Kidney (tissue), 14 donors: ENCODE data around the gene TMEM186. TPM values are rescaled to one million over a fixed set of nuclear protein-coding genes. Genes with fewer than 3 reads are reported as not detected.
A peak's percentile ranks its signal among the peaks of the same experiment; 100 is the strongest.
"Not testable (repeated sequence)": the region's sequence is repeated elsewhere in the genome, so short reads cannot be mapped to it uniquely, and the experiment has no call there.

Experiments
- DNase-seq, 5 donors: peaks; one replicate each; pipeline ENCODE4 v3.0.0-alpha.2; 2013 to 2020
- FAIRE-seq: peaks from 2 replicates; lab custom pipeline; 2012; peaks lifted over from hg19 to GRCh38; lab: Jason Lieb, UNC
- H3K27ac ChIP-seq, 2 donors: one replicate each; pipeline ENCODE4 v1.7.0; 2013; ENCODE audit warnings: low read depth in 2 of 2, low read length in 2 of 2, inconsistent platforms in 1 of 2
- H3K27me3 ChIP-seq: one replicate; pipeline ENCODE4 v1.7.1; 2013; ENCODE audit warnings: low read length, inconsistent platforms; ENCODE audit not compliant: control insufficient read depth, insufficient read depth
- H3K36me3 ChIP-seq, 3 donors: one replicate each; pipeline versions ENCODE4 v1.7.0 to v1.7.1; 2013; ENCODE audit warnings: low read length in 3 of 3, control low read depth in 1 of 3, inconsistent platforms in 1 of 3; ENCODE audit not compliant: insufficient read depth in 3 of 3, control insufficient read depth in 2 of 3
- H3K4me1 ChIP-seq, 3 donors: one replicate each; pipeline versions ENCODE4 v1.7.0 to v1.7.1; 2013; ENCODE audit warnings: low read length in 3 of 3, inconsistent platforms in 1 of 3, low read depth in 1 of 3; ENCODE audit not compliant: control insufficient read depth in 2 of 3, insufficient read depth in 2 of 3
- H3K4me3 ChIP-seq, 3 donors: one replicate each; pipeline versions ENCODE4 v1.7.0 to v1.8.1; 2013; ENCODE audit warnings: low read length in 3 of 3, control low read depth in 1 of 3, inconsistent platforms in 1 of 3
- H3K9ac ChIP-seq, 3 donors: one replicate each; pipeline versions ENCODE4 v1.7.0 to v1.7.1; 2013; ENCODE audit warnings: low read length in 3 of 3, control low read depth in 1 of 3, inconsistent platforms in 1 of 3
- H3K9me3 ChIP-seq, 3 donors: one replicate each; pipeline versions ENCODE4 v1.7.0 to v1.7.1; 2013; ENCODE audit warnings: low read length in 3 of 3, control low read depth in 1 of 3, inconsistent platforms in 1 of 3; ENCODE audit not compliant: control insufficient read depth in 2 of 3, insufficient read depth in 1 of 3
- CTCF ChIP-seq: IDR thresholded peaks from 3 replicates; pipeline ENCODE4 v1.5.1; 2012; ENCODE audit warnings: mild to moderate bottlenecking, moderate library complexity, borderline replicate concordance; ENCODE audit not compliant: insufficient read depth; ENCODE audit errors: extremely low read depth
- intact Hi-C: fragments of 100-400 bp; cut with DNase I; formaldehyde crosslinking; loops from one replicate; pipeline ENCODE4 v1.11.1; 2022
- polyA plus RNA-seq: library from polyadenylated mRNA; stranded (reverse); fragments of 350-450 nt; fragmentation: Illumina TruSeq; extraction: RNeasy Lipid Tissue Mini Kit (QIAGEN cat#74804); gene quantifications from one replicate; pipeline ENCODE4 v1.2.3, GENCODE V29; 2014; ENCODE audit warnings: low read depth, low replicate concordance; ENCODE audit not compliant: insufficient read depth
- total RNA-seq: library from RNA; stranded (reverse); fragmentation: NEBNext Ultra II Directional; extraction: Animal tissue kit (Norgen Biotek cat#: 25700); gene quantifications from one replicate; pipeline ENCODE4 v1.2.1, GENCODE V29; 2021
- donor health status: control.
- donor health status: control.
- donor health status: control.
- donor health status: control.
- donor health status: control.
- donor health status: DM: yes; HTN: yes; CAD: no.
- donor health status: Normal renal cell carcinoma (clear cell type).

TMEM186 gene
- total and polyA plus RNA-seq, 2 donors from 2014 or later, result 11.0 to 20.2 TPM

- Histone ChIP-seq H3K4me1 (peaks cover 0 to 7% (median 0%) of the 10 kb centered on the region in 3 donors), H3K9ac (no peak overlapping the region), H3K36me3 (peaks cover 7 to 40% (median 29%) of the 10 kb centered on the region in 3 donors), H3K4me3 (no peak overlapping the region), H3K27ac (no peak overlapping the region), H3K9me3 (no peaks in the 10 kb centered on the region), H3K27me3 (no peaks in the 10 kb centered on the region)
- no peak for DNase-seq
- FAIRE-seq, result no peak
- no peak for TF ChIP-seq CTCF
- intact Hi-C loops, result loop anchor here (10.0 kb wide), 1 partner anchor 80 kb away; the partner anchor contains the start of gene LITAFD
Measured at GRCh38 chr16:8804313-8804712, 6.9 kb upstream of the TMEM186 start.

- FAIRE-seq, H3K9ac ChIP-seq, H3K4me3 ChIP-seq, H3K27ac ChIP-seq, DNase-seq, H3K27me3 ChIP-seq, H3K9me3 ChIP-seq: not testable (repeated sequence)
- peaks cover 0 to 12% (median under 1%) of the 10 kb centered on the region in 3 donors for H3K4me1 ChIP-seq
- H3K36me3 ChIP-seq, result peaks cover 7 to 38% (median 26%) of the 10 kb centered on the region in 3 donors
- intact Hi-C loops, result loop anchor here (10.0 kb wide), 1 partner anchor 81 kb away; the partner anchor contains the start of gene LITAFD
Measured at GRCh38 chr16:8803733-8804132, 6.3 kb upstream of the TMEM186 start.

GRCh38 chr16:8801701-8802100 lies 4.3 kb upstream of the TMEM186 start:
- no peak overlapping the region for H3K4me3 ChIP-seq
- FAIRE-seq, result no peak
- H3K4me1 ChIP-seq, result peaks cover 0 to 19% (median 9%) of the 10 kb centered on the region in 3 donors
- H3K27ac ChIP-seq, result no peak overlapping the region
- no peak overlapping the region for H3K9ac ChIP-seq
- H3K27me3 ChIP-seq, result no peaks in the 10 kb centered on the region
- H3K36me3 ChIP-seq, result peaks cover 3 to 27% (median 17%) of the 10 kb centered on the region in 3 donors
- no peaks in the 10 kb centered on the region for H3K9me3 ChIP-seq
- TF ChIP-seq CTCF, result no peak
- no peak for DNase-seq
- intact Hi-C loops, result loop anchor here (10.0 kb wide), 1 partner anchor 83 kb away; the partner anchor contains the start of gene LITAFD

DNA sequence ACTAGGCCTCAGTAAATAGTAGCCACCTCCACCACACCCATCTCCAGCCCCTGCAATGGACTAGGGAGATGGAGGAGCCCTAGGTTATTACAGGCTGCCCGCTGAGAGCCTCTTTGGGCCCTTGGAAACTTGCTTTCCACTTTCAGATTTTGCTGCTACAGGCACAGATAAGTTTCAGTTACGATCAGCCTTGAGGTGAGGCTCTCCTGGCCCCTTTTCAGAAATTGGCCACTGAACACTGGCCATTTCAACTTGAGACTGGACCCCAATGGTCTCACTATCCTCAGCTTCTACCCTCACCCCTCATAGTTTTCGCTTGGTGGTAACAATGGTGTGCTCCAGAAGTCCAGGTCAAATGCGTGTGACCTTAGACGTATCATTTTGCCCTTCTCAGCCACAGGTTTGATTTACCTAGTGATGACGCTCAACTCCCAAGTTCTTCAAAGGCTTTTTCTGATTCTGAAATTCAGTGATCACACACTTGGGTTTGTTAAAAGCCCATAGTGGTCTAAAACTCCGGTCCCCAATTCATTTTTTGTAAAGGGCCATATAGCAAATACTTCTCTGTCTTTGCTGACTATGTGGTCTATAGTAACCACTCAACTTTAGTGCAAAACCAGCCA lies 1.2 kb upstream of the TMEM186 start:
- DNase-seq (no peak), FAIRE-seq (no peak)
- Histone ChIP-seq H3K4me3 (peak overlapping the region; percentile 89 to 100 (median 95)), H3K9me3 (no peaks in the 10 kb centered on the region), H3K27me3 (no peaks in the 10 kb centered on the region), H3K9ac (peak overlapping the region; percentile 88 to 92 (median 91)), H3K4me1 (peaks cover 0 to 19% (median 13%) of the 10 kb centered on the region in 3 donors), H3K36me3 (peaks cover 3 to 15% (median 11%) of the 10 kb centered on the region in 3 donors), H3K27ac (peak overlapping the region in 1 of 2 donors; percentile 80)
- no peak for TF ChIP-seq CTCF
- intact Hi-C loops, result no loop called here
